ENCODE results near the gene VGF. TPM values are rescaled to one million over a fixed set of nuclear protein-coding genes. Genes with fewer than 3 reads are reported as not detected.

The VGF gene
- total RNA-seq, 1 donor from 2014 or later, result 51.8 TPM

- TF ChIP-seq EZH2 (IDR thresholded peaks at IDR 0.05; ENCODE audit: insufficient read depth, low read length) (no peak), CTCF (IDR thresholded peaks at IDR 0.05; ENCODE audit: insufficient read depth, low read depth, low read length) (no peak)
- Histone ChIP-seq H2AFZ (ENCODE audit: low read depth, low read length) (no peak overlapping the region), H3K9ac (ENCODE audit: low read length) (peak overlapping the region; percentile 81), H3K27ac (ENCODE audit: low read depth, low read length) (peak overlapping the region; percentile 99), H3K27me3 (ENCODE audit: insufficient read depth, low read length) (no peaks in the 10 kb centered on the region), H3K36me3 (ENCODE audit: insufficient read depth, low read length) (no peaks in the 10 kb centered on the region), H3K4me3 (ENCODE audit: insufficient read depth, low read depth, low read length) (no peak overlapping the region), H3K9me3 (ENCODE audit: insufficient read depth, low read depth, low read length) (no peaks in the 10 kb centered on the region), H4K20me1 (ENCODE audit: insufficient read depth, low read length) (no peaks in the 10 kb centered on the region), H3K79me2 (ENCODE audit: insufficient read depth, low read length) (no peaks in the 10 kb centered on the region), H3K4me1 (ENCODE audit: insufficient read depth, low read length) (peaks cover 61% of the 10 kb centered on the region), H3K4me2 (ENCODE audit: low read length) (peak overlapping the region; percentile 67)
- Mint-ChIP-seq H3K4me1 (ENCODE audit: low read depth, unreplicated experiment) (peaks cover 35% of the 10 kb centered on the region), H3K4me3 (ENCODE audit: unreplicated experiment) (no peak overlapping the region), H3K9me3 (ENCODE audit: unreplicated experiment) (peaks cover 4% of the 10 kb centered on the region), H3K36me3 (ENCODE audit: low read depth, unreplicated experiment) (no peaks in the 10 kb centered on the region), H3K27me3 (ENCODE audit: low read depth, unreplicated experiment) (no peaks in the 10 kb centered on the region), H3K27ac (ENCODE audit: unreplicated experiment) (peak overlapping the region; percentile 95)
- no peak for DNase-seq (ENCODE audit: low read depth)
- FAIRE-seq, result no peak
Observed at GRCh38 chr7:101116898-101117297, 48.5 kb downstream of the VGF start.

- H3K4me2 ChIP-seq (ENCODE audit: low read length), result no peak overlapping the region
- H3K4me3 ChIP-seq (ENCODE audit: insufficient read depth, low read depth, low read length), result no peak overlapping the region
- H3K36me3 ChIP-seq (ENCODE audit: insufficient read depth, low read length), result no peaks in the 10 kb centered on the region
- peaks cover 32% of the 10 kb centered on the region for H3K4me1 Mint-ChIP-seq (ENCODE audit: low read depth, unreplicated experiment)
- H3K27ac ChIP-seq (ENCODE audit: low read depth, low read length), result peak overlapping the region; percentile 70
- no peaks in the 10 kb centered on the region for H3K27me3 Mint-ChIP-seq (ENCODE audit: low read depth, unreplicated experiment)
- H3K79me2 ChIP-seq (ENCODE audit: insufficient read depth, low read length), result no peaks in the 10 kb centered on the region
- H3K4me3 Mint-ChIP-seq (ENCODE audit: unreplicated experiment), result no peak overlapping the region
- H3K9ac ChIP-seq (ENCODE audit: low read length), result no peak overlapping the region
- no peaks in the 10 kb centered on the region for H3K36me3 Mint-ChIP-seq (ENCODE audit: low read depth, unreplicated experiment)
- no peaks in the 10 kb centered on the region for H3K9me3 ChIP-seq (ENCODE audit: insufficient read depth, low read depth, low read length)
- no peak overlapping the region for H2AFZ ChIP-seq (ENCODE audit: low read depth, low read length)
- no peak for TF ChIP-seq EZH2 (IDR thresholded peaks at IDR 0.05; ENCODE audit: insufficient read depth, low read length)
- TF ChIP-seq CTCF (IDR thresholded peaks at IDR 0.05; ENCODE audit: insufficient read depth, low read depth, low read length), result no peak
- H3K27me3 ChIP-seq (ENCODE audit: insufficient read depth, low read length), result no peaks in the 10 kb centered on the region
- DNase-seq (ENCODE audit: low read depth) (no peak), FAIRE-seq (no peak)
- H3K4me1 ChIP-seq (ENCODE audit: insufficient read depth, low read length), result peaks cover 54% of the 10 kb centered on the region
- peaks cover 4% of the 10 kb centered on the region for H3K9me3 Mint-ChIP-seq (ENCODE audit: unreplicated experiment)
- no peaks in the 10 kb centered on the region for H4K20me1 ChIP-seq (ENCODE audit: insufficient read depth, low read length)
- peak overlapping the region; percentile 34 for H3K27ac Mint-ChIP-seq (ENCODE audit: unreplicated experiment)
Observed at GRCh38 chr7:101115215-101115614, 50.2 kb downstream of the VGF start.

- Mint-ChIP-seq H3K27me3 (ENCODE audit: low read depth, unreplicated experiment) (no peaks in the 10 kb centered on the region), H3K27ac (ENCODE audit: unreplicated experiment) (peak overlapping the region; percentile 91), H3K9me3 (ENCODE audit: unreplicated experiment) (peaks cover 4% of the 10 kb centered on the region), H3K36me3 (ENCODE audit: low read depth, unreplicated experiment) (no peaks in the 10 kb centered on the region), H3K4me3 (ENCODE audit: unreplicated experiment) (no peak overlapping the region), H3K4me1 (ENCODE audit: low read depth, unreplicated experiment) (peaks cover 25% of the 10 kb centered on the region)
- Histone ChIP-seq H3K4me2 (ENCODE audit: low read length) (peak overlapping the region; percentile 38), H3K9ac (ENCODE audit: low read length) (peak overlapping the region; percentile 55), H3K27ac (ENCODE audit: low read depth, low read length) (peak overlapping the region; percentile 70), H4K20me1 (ENCODE audit: insufficient read depth, low read length) (no peaks in the 10 kb centered on the region), H3K4me3 (ENCODE audit: insufficient read depth, low read depth, low read length) (no peak overlapping the region), H3K79me2 (ENCODE audit: insufficient read depth, low read length) (no peaks in the 10 kb centered on the region), H3K36me3 (ENCODE audit: insufficient read depth, low read length) (no peaks in the 10 kb centered on the region), H3K27me3 (ENCODE audit: insufficient read depth, low read length) (no peaks in the 10 kb centered on the region), H2AFZ (ENCODE audit: low read depth, low read length) (peak overlapping the region; percentile 44), H3K9me3 (ENCODE audit: insufficient read depth, low read depth, low read length) (no peaks in the 10 kb centered on the region), H3K4me1 (ENCODE audit: insufficient read depth, low read length) (peaks cover 47% of the 10 kb centered on the region)
- FAIRE-seq (no peak), DNase-seq (ENCODE audit: low read depth) (no peak)
- no peak for TF ChIP-seq EZH2 (IDR thresholded peaks at IDR 0.05; ENCODE audit: insufficient read depth, low read length)
- no peak for TF ChIP-seq CTCF (IDR thresholded peaks at IDR 0.05; ENCODE audit: insufficient read depth, low read depth, low read length)
Observed at GRCh38 chr7:101114492-101114891, 50.9 kb downstream of the VGF start.

Data from astrocyte (in vitro differentiated cells and primary cell).